Liver (tissue), 3 donors: ENCODE data around the gene TP53I13.

Experiments used
- GABPA ChIP-seq, 2 donors: IDR thresholded peaks in 1 of 2; conservative IDR thresholded peaks in 1 of 2; 2 replicates each; pipeline ENCODE4 v1.6.1; 2016; ENCODE audit warnings: antibody characterized with exemption in 2 of 2, mild to moderate bottlenecking in 1 of 2, moderate library complexity in 1 of 2
- RAD21 ChIP-seq, 2 donors: IDR thresholded peaks; 2 replicates each; pipeline ENCODE4 v1.6.1; 2016; ENCODE audit warnings: antibody characterized with exemption in 2 of 2, mild to moderate bottlenecking in 2 of 2
- RXRA ChIP-seq, 2 donors: IDR thresholded peaks; 2 replicates each; pipeline ENCODE4 v1.6.1; 2017 to 2018; ENCODE audit warnings: antibody characterized with exemption in 2 of 2, mild to moderate bottlenecking in 1 of 2
- YY1 ChIP-seq: IDR thresholded peaks from 2 replicates; pipeline ENCODE4 v1.6.1; 2016; ENCODE audit warnings: antibody characterized with exemption, mild to moderate bottlenecking
- TF ChIP-seq, protein P1 (sequence below): fragments of 150-350 bp; IDR thresholded peaks from 2 replicates; pipeline ENCODE4 v1.5.1; 2017; ENCODE audit warnings: improper control_type of control experiment, low read depth, low read length; ENCODE audit not compliant: missing input control
- donor health status: healthy.
- donor health status: healthy.

DNA sequence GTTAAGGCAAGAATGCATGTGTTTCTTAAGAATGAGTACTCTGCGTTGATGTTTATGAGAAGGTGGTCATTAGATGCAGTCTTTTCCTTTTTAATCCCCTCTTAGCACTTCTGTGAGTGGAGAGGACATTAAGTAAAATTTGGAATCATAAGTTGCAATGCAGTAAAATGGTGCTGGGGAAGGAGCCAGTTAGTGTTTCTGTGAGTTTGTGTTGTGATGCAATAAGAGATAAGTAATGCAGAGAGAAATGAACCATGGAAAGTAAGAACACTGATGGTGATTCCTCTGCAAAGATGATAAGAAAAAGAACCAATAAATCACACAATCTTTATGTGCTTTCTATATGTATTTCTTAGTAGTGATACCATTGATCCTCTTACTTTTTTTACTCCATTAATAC, 21.7 kb upstream of the TP53I13 start:
- TF ChIP-seq GABPA (IDR thresholded peaks at IDR 0.05 in 1 of 2, conservative IDR thresholded peaks at IDR 0.05 in 1 of 2) (no peak), YY1 (no peak), RXRA (IDR thresholded peaks at IDR 0.05) (no peak), RAD21 (IDR thresholded peaks at IDR 0.05) (no peak)
- TF ChIP-seq, protein P1, sequence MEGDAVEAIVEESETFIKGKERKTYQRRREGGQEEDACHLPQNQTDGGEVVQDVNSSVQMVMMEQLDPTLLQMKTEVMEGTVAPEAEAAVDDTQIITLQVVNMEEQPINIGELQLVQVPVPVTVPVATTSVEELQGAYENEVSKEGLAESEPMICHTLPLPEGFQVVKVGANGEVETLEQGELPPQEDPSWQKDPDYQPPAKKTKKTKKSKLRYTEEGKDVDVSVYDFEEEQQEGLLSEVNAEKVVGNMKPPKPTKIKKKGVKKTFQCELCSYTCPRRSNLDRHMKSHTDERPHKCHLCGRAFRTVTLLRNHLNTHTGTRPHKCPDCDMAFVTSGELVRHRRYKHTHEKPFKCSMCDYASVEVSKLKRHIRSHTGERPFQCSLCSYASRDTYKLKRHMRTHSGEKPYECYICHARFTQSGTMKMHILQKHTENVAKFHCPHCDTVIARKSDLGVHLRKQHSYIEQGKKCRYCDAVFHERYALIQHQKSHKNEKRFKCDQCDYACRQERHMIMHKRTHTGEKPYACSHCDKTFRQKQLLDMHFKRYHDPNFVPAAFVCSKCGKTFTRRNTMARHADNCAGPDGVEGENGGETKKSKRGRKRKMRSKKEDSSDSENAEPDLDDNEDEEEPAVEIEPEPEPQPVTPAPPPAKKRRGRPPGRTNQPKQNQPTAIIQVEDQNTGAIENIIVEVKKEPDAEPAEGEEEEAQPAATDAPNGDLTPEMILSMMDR, result no peak
